ENCODE results near the gene HOXA10.

The HOXA10 gene

GRCh38 chr7:27191161-27191731, 17.1 kb upstream of the HOXA10 start:
- no peak for DNase-seq (ENCODE audit: low read depth)

GRCh38 chr7:27189997-27190748, 16.1 kb upstream of the HOXA10 start:
- no peak for DNase-seq (ENCODE audit: low read depth)

- DNase-seq (ENCODE audit: low read depth), result no peak
Observed at GRCh38 chr7:27189295-27189996, 15.3 kb upstream of the HOXA10 start.

GRCh38 chr7:27188386-27189294, 14.5 kb upstream of the HOXA10 start:
- DNase-seq (ENCODE audit: low read depth), result no peak

- no peak for DNase-seq (ENCODE audit: low read depth)
Observed at GRCh38 chr7:27187475-27188385, 13.6 kb upstream of the HOXA10 start.

GRCh38 chr7:27186668-27187474, 12.8 kb upstream of the HOXA10 start:
- no peak for DNase-seq (ENCODE audit: low read depth)

- no peak for DNase-seq (ENCODE audit: low read depth)
Observed at GRCh38 chr7:27185854-27186667, 11.9 kb upstream of the HOXA10 start.

GRCh38 chr7:27185013-27185853, 11.1 kb upstream of the HOXA10 start, which contains the start of gene HOXA11:
TSS of gene HOXA11 (minus strand) at chr7:27185232. CDS start at chr7:27185144, 88 bp downstream.
- no peak for DNase-seq (ENCODE audit: low read depth)

- DNase-seq (ENCODE audit: low read depth), result peak; percentile 21
Observed at GRCh38 chr7:27184337-27185012, 10.4 kb upstream of the HOXA10 start.

GRCh38 chr7:27183682-27184336, 9.7 kb upstream of the HOXA10 start:
- no peak for DNase-seq (ENCODE audit: low read depth)

GRCh38 chr7:27182861-27183681, 9.0 kb upstream of the HOXA10 start:
- DNase-seq (ENCODE audit: low read depth), result no peak

- DNase-seq (ENCODE audit: low read depth), result no peak
Observed at GRCh38 chr7:27182285-27182841, 8.2 kb upstream of the HOXA10 start.

- DNase-seq (ENCODE audit: low read depth), result no peak
Observed at GRCh38 chr7:27181795-27182275, 7.7 kb upstream of the HOXA10 start.

GRCh38 chr7:27180431-27181420, 6.6 kb upstream of the HOXA10 start:
- no peak for DNase-seq (ENCODE audit: low read depth)
